ENCODE results near the gene TDRD10. TPM values are rescaled to one million over a fixed set of nuclear protein-coding genes. Genes with fewer than 3 reads are reported as not detected.

The TDRD10 gene
- total RNA-seq = 1.6 and 4.3 TPM in 2 replicates

DNA sequence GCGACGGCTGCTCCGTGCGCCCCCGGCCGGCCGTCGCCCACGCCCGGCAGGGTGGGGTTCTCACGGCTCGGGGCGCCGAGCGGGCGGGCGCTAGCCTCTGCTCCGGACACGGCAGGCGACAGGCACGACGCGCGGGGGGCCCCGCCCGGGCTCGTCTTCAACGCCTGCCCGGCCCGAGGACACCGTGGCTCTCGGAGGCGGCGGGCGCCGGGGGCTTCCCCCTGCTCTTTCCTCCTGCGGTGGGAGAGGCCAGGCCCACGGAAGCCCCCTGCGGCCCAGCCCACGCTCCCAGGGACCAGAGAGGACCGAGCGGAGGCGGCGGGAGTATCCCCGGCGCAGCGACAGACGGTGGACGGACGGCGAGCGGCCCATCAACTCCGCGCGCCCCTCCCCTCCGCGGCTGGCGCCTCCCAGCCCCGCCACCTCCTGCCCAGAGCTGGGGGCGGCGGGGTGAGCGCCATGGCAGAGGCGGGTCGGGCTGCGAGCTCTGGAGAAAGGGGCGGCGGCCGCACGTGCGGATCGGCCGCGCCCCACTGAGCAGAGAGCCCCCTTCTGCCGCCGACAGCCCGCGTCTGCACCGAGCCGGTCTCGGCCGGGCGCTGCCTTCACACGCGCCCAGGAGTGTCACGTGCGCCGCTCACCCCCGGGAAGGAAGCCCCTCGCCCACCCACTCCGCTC, at the start of gene TDRD10, which contains the start of gene SHE:
Gene TDRD10, plus strand, starts transcription at position 154 of the 678 bp plus-strand sequence. CDS start 4,685 bp downstream, outside the sequence.
Gene SHE, minus strand, starts transcription at position 347 of the 678 bp plus-strand sequence. CDS start 386 bp downstream, outside the sequence.
- no peak for DNase-seq (ENCODE audit: extremely low read depth, low read depth, low spot score)

GRCh38 chr1:154453161-154453560, 48.9 kb upstream of the TDRD10 start:
- no peak for DNase-seq (ENCODE audit: extremely low read depth, low read depth, low spot score)

DNA sequence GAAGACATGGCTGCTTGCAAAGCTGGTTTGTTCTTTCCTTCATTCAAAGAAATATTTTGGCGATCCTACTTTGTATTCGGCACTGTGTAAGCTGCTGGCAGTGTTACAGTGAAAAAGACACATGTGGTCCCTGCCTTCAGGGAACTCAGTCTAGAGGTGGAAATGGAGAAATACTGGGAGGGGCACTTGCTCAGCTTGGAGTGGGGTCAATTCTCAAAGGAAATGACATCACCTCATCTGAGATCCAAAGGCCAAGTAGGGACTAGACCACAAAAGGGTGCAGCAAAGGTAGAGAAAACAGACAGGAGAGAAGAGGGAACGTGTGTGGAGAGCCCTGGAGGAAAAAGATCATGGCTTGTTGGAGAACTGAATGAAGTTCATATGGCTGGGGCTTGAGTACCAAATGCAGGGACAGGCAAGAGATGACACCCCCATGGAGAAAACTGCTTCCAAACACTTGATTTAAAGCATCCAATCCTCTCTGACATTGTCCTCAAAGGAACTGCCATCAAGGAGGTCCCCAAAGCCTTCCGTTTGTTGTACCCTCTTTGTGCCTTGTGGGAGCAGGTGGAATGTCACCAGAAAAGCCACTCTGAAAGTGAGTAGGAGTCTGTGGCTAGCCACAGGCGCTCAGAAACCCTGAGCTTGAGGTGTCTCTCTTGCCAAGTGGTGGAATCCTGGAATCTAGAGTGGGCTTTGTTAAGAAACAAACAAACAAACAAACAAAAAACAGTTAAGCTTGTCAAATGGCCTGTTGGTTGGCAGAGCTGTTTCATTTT, 48.3 kb upstream of the TDRD10 start:
- no peak for DNase-seq (ENCODE audit: extremely low read depth, low read depth, low spot score)

GRCh38 chr1:154454386-154455120, 47.5 kb upstream of the TDRD10 start:
- DNase-seq (ENCODE audit: extremely low read depth, low read depth, low spot score) = no peak

- no peak for DNase-seq (ENCODE audit: extremely low read depth, low read depth, low spot score)
These were observed 45.4 kb upstream of the TDRD10 start for GRCh38 chr1:154456631-154457030.

DNA sequence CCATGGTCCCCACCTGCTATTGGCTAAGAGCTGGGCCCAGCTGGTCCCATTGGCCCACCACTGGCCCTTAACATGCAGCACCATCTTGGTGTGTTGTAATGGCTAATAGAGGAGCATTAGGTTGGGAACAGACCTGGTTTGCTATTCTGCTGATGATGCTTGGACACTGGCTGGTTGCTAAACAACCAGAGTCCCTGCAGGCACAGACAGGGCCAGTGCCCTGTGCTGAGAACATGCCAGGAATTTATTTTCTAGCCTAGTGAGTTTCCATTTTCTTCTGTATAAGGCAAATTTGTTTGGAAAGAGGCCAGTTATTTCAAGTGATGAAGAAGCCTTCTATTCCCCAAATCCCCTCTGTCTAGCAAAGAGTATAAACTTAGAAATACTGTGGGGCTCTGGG, 42.9 kb upstream of the TDRD10 start:
- DNase-seq (ENCODE audit: extremely low read depth, low read depth, low spot score) = no peak

- no peak for DNase-seq (ENCODE audit: extremely low read depth, low read depth, low spot score)
These were observed 41.2 kb upstream of the TDRD10 start for GRCh38 chr1:154460695-154461260.

DNA sequence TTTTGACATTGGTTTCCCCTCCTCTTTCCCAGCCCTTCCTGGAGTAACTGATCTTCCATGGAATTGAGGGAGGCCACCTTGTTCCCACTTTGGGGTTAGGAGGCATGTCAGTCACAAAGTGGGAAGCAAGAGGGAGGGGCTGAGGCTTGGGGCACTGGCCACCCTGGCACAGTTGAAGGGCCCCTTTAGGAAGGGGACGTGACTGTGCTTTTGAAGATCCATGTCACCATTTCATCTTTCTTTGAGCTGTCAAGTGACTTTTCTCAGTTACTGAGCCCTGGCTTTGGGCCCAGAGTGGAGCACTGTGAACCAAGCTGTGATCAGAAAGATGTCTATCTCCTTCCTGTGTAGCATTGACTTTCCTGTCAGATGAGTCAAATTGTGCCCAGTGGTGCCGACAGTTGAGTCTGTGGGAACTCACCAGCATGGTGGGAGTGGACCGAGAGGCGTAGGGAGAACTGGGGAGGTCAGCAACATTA, 38.5 kb upstream of the TDRD10 start:
- DNase-seq (ENCODE audit: extremely low read depth, low read depth, low spot score) = no peak

GRCh38 chr1:154465621-154466195, 36.3 kb upstream of the TDRD10 start:
- no peak for DNase-seq (ENCODE audit: extremely low read depth, low read depth, low spot score)

GRCh38 chr1:154466206-154466605, 35.8 kb upstream of the TDRD10 start:
- DNase-seq (ENCODE audit: extremely low read depth, low read depth, low spot score) = no peak

- DNase-seq (ENCODE audit: extremely low read depth, low read depth, low spot score) = no peak
These were observed 35.0 kb upstream of the TDRD10 start for GRCh38 chr1:154466921-154467417.

DNA sequence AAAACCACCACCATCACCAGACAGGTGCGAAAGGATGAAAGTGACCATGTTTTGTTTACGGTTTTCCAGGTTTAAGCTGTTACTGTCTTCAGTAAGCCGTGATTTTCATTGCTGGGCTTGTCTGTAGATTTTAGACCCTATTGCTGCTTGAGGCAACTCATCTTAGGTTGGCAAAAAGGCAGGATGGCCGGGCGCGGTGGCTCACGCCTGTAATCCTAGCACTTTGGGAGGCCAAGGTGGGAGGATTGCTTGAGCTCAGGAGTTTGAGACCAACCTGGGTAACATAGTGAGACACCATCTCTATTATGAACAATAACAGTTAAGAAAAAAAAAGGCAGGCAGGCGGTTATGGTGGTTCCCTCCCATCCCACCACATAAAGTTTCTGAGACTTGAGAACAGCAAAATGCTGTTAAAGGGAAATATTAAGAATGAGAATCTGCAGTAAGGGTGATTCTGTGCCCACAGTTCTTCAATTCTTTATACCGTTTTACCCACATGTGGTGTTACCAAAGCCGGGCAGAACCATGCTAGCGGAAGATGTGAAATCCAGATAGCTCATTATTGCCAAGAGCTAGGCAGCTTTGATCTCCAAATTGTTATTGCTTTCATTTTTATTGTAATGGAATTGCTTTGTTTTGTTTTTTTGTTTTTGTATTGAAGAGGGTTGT, 34.5 kb upstream of the TDRD10 start:
- no peak for DNase-seq (ENCODE audit: extremely low read depth, low read depth, low spot score)

DNA sequence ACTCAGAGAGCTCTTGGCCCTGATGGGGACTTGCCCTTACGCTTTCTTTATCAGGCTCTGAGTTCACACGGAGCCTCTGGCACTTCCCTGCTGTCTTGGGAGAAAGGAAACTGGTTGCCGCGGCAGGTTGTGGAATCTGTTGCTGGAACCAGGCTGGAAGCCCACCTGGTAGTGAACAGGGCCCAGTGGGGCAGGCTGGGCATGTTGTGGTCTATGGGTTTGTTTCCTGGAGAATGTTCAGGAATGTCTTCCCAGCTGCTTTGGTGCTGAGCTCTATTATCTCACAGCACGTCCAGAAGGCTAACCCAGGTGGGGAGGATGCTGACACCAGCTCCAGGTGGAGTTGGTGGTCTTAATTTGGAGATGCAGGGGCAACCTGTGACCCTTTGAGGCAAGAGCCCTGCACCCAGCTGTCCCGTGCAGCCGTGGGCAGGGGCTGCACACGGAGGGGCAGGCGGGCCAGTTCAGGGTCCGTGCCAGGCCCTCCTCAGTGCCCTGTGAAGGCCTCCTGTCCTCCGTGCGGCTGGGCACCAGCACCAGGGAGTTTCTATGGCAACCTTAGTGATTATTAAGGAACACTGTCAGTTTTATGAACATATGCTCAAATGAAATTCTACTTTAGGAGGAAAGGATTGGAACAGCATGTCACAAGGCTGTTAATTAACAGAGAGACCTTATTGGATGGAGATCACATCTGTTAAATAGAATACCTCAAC, 33.3 kb upstream of the TDRD10 start:
- no peak for DNase-seq (ENCODE audit: extremely low read depth, low read depth, low spot score)

DNA sequence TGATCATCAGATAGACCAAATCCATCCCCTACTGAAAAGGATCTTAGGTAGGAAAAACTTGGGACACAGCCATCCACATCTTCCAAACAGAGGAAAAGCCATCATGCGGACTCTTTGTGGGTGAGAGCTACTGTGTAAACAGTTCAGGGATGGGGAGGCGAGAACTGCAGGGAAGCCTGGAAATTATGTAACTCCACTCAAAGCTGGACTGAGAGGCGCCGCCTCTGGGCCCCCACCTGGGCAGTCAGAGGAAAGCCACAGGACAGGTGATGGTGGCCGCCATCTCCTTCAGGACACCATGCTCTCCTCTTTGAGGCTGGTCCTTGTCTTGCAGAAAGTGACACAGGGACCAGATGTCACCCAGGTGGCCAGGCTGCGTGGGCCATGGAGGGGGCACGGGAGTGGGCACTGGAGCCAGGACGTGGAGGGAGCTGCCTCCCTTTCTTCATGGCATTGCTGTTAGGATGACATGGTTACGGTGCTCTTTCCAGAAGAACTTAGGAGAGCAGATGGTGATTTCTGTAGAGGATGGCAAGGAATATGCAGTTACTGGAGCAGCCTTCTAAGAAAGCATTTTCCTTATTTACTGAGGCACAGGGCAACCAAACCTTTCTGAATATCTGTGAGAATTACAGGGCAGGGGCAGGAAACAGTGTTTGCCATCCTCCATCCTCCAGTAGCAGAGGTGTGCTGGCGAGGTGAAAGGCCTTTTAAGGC, 32.0 kb upstream of the TDRD10 start:
- no peak for DNase-seq (ENCODE audit: extremely low read depth, low read depth, low spot score)

DNA sequence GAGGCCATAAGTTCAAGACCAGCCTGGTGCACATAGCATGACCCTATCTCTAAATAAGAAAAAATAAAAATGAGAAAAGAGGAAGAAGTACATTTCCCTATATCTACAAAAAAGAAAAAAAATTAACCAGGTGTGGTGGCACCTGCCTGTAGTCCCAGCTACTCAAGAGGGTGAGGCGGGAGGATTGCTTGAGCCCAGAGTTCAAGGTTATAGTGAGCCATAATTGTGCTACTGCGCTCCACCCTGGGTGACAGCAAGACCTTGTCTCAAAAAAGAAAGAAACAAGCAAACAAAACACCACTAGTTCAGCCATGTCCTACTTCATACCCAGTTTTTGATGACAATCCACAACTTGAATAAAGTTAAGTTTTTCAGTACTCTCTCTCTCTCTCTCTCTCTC, 30.7 kb upstream of the TDRD10 start:
- DNase-seq (ENCODE audit: extremely low read depth, low read depth, low spot score) = no peak

GRCh38 chr1:154474802-154475201, 27.2 kb upstream of the TDRD10 start:
- no peak for DNase-seq (ENCODE audit: extremely low read depth, low read depth, low spot score)

GRCh38 chr1:154476791-154477190, 25.2 kb upstream of the TDRD10 start:
- DNase-seq (ENCODE audit: extremely low read depth, low read depth, low spot score) = no peak

GRCh38 chr1:154478013-154478412, 24.0 kb upstream of the TDRD10 start:
- no peak for DNase-seq (ENCODE audit: extremely low read depth, low read depth, low spot score)

DNA sequence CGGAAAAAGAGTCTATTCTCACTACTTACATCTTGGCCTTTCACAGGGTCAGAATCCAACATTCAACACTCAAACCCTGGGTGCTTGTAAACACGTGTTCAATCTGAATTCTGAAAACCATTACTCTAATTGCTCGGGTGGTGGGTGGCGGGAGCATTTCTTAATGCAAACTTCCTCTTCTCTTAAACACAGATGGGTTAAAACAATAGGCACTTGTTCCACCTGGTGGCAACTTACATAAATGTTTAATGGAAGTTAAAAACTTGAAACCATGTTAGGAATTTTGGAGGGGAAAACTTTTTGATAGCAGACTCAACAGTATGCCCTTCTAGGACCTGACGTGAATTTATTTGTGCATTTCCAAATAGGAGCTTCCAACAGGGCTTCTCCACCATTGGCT, 23.4 kb upstream of the TDRD10 start:
- DNase-seq (ENCODE audit: extremely low read depth, low read depth, low spot score) = no peak
